ENCODE results near the gene HS3ST5.

Gene HS3ST5

DNA sequence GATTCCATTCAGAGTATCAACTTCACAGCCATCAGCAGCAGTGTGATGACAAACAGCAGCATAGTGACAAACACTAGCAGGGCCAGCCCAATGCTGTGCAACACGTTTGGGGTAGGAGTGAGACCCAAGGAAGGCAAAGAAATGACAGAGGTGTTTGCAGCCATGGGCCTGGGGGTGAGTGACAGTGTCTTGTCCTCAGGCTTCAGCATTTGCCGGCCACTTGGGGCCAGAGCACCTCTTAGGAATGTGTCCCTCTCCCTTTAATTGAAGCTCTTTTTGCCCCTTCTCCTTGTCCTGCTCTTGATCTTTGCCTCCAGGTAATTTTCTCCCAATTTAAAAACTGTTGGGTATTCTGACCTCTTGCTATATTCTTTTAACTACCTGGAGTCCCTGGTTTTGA lies 84.4 kb downstream of the HS3ST5 start:
- DNase-seq (ENCODE audit: extremely low read depth, low read depth): no peak
- TF ChIP-seq, protein P1, sequence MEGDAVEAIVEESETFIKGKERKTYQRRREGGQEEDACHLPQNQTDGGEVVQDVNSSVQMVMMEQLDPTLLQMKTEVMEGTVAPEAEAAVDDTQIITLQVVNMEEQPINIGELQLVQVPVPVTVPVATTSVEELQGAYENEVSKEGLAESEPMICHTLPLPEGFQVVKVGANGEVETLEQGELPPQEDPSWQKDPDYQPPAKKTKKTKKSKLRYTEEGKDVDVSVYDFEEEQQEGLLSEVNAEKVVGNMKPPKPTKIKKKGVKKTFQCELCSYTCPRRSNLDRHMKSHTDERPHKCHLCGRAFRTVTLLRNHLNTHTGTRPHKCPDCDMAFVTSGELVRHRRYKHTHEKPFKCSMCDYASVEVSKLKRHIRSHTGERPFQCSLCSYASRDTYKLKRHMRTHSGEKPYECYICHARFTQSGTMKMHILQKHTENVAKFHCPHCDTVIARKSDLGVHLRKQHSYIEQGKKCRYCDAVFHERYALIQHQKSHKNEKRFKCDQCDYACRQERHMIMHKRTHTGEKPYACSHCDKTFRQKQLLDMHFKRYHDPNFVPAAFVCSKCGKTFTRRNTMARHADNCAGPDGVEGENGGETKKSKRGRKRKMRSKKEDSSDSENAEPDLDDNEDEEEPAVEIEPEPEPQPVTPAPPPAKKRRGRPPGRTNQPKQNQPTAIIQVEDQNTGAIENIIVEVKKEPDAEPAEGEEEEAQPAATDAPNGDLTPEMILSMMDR (IDR thresholded peaks at IDR 0.05; ENCODE audit: low read depth, low read length): no peak

GRCh38 chr6:114253431-114253830 lies 89.4 kb downstream of the HS3ST5 start:
- DNase-seq (ENCODE audit: extremely low read depth, low read depth): no peak

DNA sequence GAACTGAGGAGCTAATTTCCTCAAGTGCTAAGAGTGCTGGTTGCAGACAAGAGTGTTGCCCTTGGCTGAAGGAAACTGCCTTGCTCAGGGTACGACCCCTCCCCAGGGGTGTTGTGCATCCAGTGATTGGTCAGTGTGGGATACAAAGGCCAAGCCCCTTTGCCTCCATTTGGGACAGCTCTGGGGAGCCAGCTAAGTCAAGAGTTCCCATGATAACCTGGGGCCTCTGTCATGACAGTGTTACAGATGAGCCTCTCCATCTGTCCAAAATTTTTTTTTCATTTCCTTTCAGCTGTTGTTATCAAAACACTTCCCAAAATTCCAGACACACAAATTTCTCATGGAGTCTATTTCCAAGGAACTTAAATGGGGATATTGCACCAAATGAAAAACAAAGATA lies 93.3 kb downstream of the HS3ST5 start:
- TF ChIP-seq, protein P1 (IDR thresholded peaks at IDR 0.05; ENCODE audit: low read depth, low read length): no peak
- no peak for DNase-seq (ENCODE audit: extremely low read depth, low read depth)

More at GRCh38 chr6:114253431-114253830, 89.4 kb downstream of the HS3ST5 start:
- TF ChIP-seq, protein P1 (IDR thresholded peaks at IDR 0.05; ENCODE audit: low read depth, low read length): no peak

DNA sequence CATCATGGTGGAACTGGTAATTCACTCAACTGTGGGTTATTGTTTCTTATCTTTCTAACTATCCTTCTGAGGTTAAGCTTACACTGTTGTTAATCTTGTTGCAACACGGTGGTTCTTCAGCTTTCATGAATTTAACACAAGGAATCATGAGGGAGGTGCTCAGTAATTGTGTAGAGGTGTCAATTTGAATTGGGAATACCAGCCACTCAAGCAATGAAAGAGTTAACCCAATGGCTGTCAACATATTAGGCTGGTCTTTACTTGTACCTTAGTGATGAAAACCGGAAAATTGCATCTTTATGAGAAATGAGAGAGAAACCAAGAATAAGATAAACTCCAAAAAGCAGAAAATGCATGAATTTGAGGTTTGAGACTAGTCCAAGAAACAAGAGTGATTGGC lies 95.7 kb downstream of the HS3ST5 start:
- no peak for DNase-seq (ENCODE audit: extremely low read depth, low read depth)
- TF ChIP-seq, protein P1 (IDR thresholded peaks at IDR 0.05; ENCODE audit: low read depth, low read length): no peak

GRCh38 chr6:114240796-114241195 lies 102.0 kb downstream of the HS3ST5 start:
- TF ChIP-seq, protein P1 (IDR thresholded peaks at IDR 0.05; ENCODE audit: low read depth, low read length): no peak
- DNase-seq (ENCODE audit: extremely low read depth, low read depth): no peak

GRCh38 chr6:114228675-114229074 lies 114.1 kb downstream of the HS3ST5 start:
- no peak for DNase-seq (ENCODE audit: extremely low read depth, low read depth)
- TF ChIP-seq, protein P1 (IDR thresholded peaks at IDR 0.05; ENCODE audit: low read depth, low read length): no peak

- no peak for DNase-seq (ENCODE audit: extremely low read depth, low read depth)
- TF ChIP-seq, protein P1 (IDR thresholded peaks at IDR 0.05; ENCODE audit: low read depth, low read length): no peak
Observed at GRCh38 chr6:114227944-114228468, 114.8 kb downstream of the HS3ST5 start.

Data from AG09319 (cell line).